K562 (cell line): Measurements from ENCODE around the gene CSNK1D. TPM values are rescaled to one million over a fixed set of nuclear protein-coding genes. Genes with fewer than 3 reads are reported as not detected.
A peak's percentile ranks its signal among the peaks of the same experiment; 100 is the strongest.

Source experiments
- BRD4 ChIP-seq: fragments of 200-600 bp; sonication (generic); IDR thresholded peaks from 2 replicates; pipeline ENCODE4 v1.6.1; 2017; ENCODE audit warnings: inconsistent platforms
- DMBX1 ChIP-seq: fragments of 250-450 bp; sonication (Bioruptor Pico); IDR thresholded peaks from 2 replicates; pipeline ENCODE4 v1.8.0; 2022; ENCODE audit warnings: inconsistent platforms, mild to moderate bottlenecking, moderate library complexity, borderline replicate concordance
- ELF2 ChIP-seq: fragments of 250-450 bp; sonication (Bioruptor Pico); IDR thresholded peaks from 2 replicates; pipeline ENCODE4 v1.5.0; 2021; ENCODE audit warnings: mild to moderate bottlenecking
- HOXB6 ChIP-seq: fragments of 250-450 bp; sonication (Bioruptor Pico); IDR thresholded peaks from 2 replicates; pipeline ENCODE4 v1.5.1; 2022; ENCODE audit warnings: mild to moderate bottlenecking, borderline replicate concordance
- MYBL2 ChIP-seq, 2 experiments: fragments of 450-650 bp in 1 of 2; sonication (generic) in 1 of 2; formaldehyde crosslinking in 1 of 2; IDR thresholded peaks; 2 replicates each; pipeline versions ENCODE4 v1.6.1 to v1.8.1; 2017 to 2022; ENCODE audit warnings: borderline replicate concordance in 1 of 2, inconsistent platforms in 1 of 2, low read depth in 1 of 2, mild to moderate bottlenecking in 1 of 2, missing genetic modification reagents in 1 of 2, moderate library complexity in 1 of 2
- NFE2L1 ChIP-seq: fragments of 450-650 bp; IDR thresholded peaks from 2 replicates; pipeline ENCODE4 v1.6.1; 2016; ENCODE audit warnings: missing genetic modification characterization, low read depth, mild to moderate bottlenecking, missing compliant biosample characterization, moderate library complexity, borderline replicate concordance
- PCBP2 ChIP-seq: fragments of 200-400 bp; formaldehyde crosslinking; IDR thresholded peaks from 2 replicates; pipeline ENCODE4 v1.6.1; 2018; ENCODE audit warnings: low read length, low read depth, mild to moderate bottlenecking, moderate library complexity; ENCODE audit not compliant: poor library complexity, severe bottlenecking
- POU5F1 ChIP-seq: fragments of 150-350 bp; IDR thresholded peaks from 2 replicates; pipeline ENCODE4 v1.6.1; 2014; ENCODE audit warnings: borderline replicate concordance, low read length, low read depth, mild to moderate bottlenecking; ENCODE audit not compliant: partially characterized antibody
- PTRF ChIP-seq: fragments of 450-650 bp; IDR thresholded peaks from 2 replicates; pipeline ENCODE4 v1.6.1; 2016; ENCODE audit warnings: mild to moderate bottlenecking, missing genetic modification characterization, missing compliant biosample characterization
- SMARCC2 ChIP-seq: fragments of 450-650 bp; IDR thresholded peaks from 2 replicates; pipeline ENCODE4 v1.6.1; 2017; ENCODE audit warnings: antibody characterized with exemption, moderate library complexity, mild to moderate bottlenecking, low read depth
- SOX6 ChIP-seq: fragments of 450-650 bp; IDR thresholded peaks from 2 replicates; pipeline ENCODE4 v1.6.1; 2014; ENCODE audit warnings: mild to moderate bottlenecking
- ZNF124 ChIP-seq: sonication (generic); formaldehyde crosslinking; IDR thresholded peaks from 2 replicates; pipeline ENCODE4 v1.8.1; 2022; ENCODE audit warnings: missing genetic modification reagents
- ZNF184 ChIP-seq: sonication (generic); formaldehyde crosslinking; IDR thresholded peaks from 2 replicates; pipeline ENCODE4 v1.5.0; 2020; ENCODE audit warnings: missing genetic modification reagents
- ZNF76 ChIP-seq: fragments of 250-450 bp; sonication (Bioruptor Pico); IDR thresholded peaks from 2 replicates; pipeline ENCODE4 v1.4.0; 2020; ENCODE audit warnings: mild to moderate bottlenecking, moderate library complexity, borderline replicate concordance
- ZSCAN32 ChIP-seq: fragments of 450-650 bp; formaldehyde crosslinking; IDR thresholded peaks from 2 replicates; pipeline ENCODE4 v1.4.0; 2020; ENCODE audit warnings: mild to moderate bottlenecking, moderate library complexity
- polyA plus RNA-seq, 8 experiments: library from polyadenylated mRNA; depleted of rRNA in 4 of 8; stranded (reverse) in 5 of 8; unstranded in 3 of 8; fragments of >200 nt; fragmentation: Nextera tagmentation in 2 of 8; fragmentation: Illumina TruSeq in 1 of 8; extraction: Ambion mirVana in 2 of 8; extraction: Trizol in 1 of 8; gene quantifications; 2 replicates each; pipeline versions ENCODE4 v1.2.1 to v1.2.3, GENCODE V29; 2011 to 2014; ENCODE audit warnings: inconsistent platforms in 1 of 8, missing spikeins in 1 of 8
- total RNA-seq, 7 experiments: library from RNA; depleted of rRNA in 6 of 7; stranded (reverse); fragments of >200 nt in 6 of 7; fragmentation: Illumina TruSeq in 2 of 7; extraction: Trizol in 2 of 7; gene quantifications; 2 replicates each; pipeline versions ENCODE4 v1.2.1 to v1.2.3, GENCODE V29; 2011 to 2021; ENCODE audit warnings: low replicate concordance in 1 of 7
- TF ChIP-seq, protein P1 (sequence below): fragments of 450-650 bp; IDR thresholded peaks from 2 replicates; pipeline ENCODE4 v1.6.1; 2016; ENCODE audit warnings: low read depth, mild to moderate bottlenecking, moderate library complexity
- TF ChIP-seq, protein P2 (sequence below): sonication (generic); formaldehyde crosslinking; IDR thresholded peaks from 2 replicates; pipeline ENCODE4 v1.8.1; 2023; ENCODE audit warnings: mild to moderate bottlenecking, missing genetic modification reagents
- TF ChIP-seq, protein P3 (sequence below): fragments of 250-450 bp; sonication (Bioruptor Pico); IDR thresholded peaks from 2 replicates; pipeline ENCODE4 v1.9.0; 2021; ENCODE audit warnings: mild to moderate bottlenecking
- TF ChIP-seq, protein P4 (sequence below): fragments of 250-450 bp; sonication (Bioruptor Pico); IDR thresholded peaks from 2 replicates; pipeline ENCODE4 v1.5.0; 2020; ENCODE audit warnings: mild to moderate bottlenecking
- TF ChIP-seq, protein P5 (sequence below): fragments of 450-650 bp; formaldehyde crosslinking; conservative IDR thresholded peaks from 2 replicates; pipeline ENCODE4 v1.4.0; 2022; ENCODE audit warnings: mild to moderate bottlenecking, missing genetic modification characterization
- TF ChIP-seq, protein P6 (sequence below): fragments of 250-450 bp; sonication (Bioruptor Pico); IDR thresholded peaks from 2 replicates; pipeline ENCODE4 v1.5.0; 2021

The CSNK1D gene
- total and polyA plus RNA-seq, 9 of the 15 experiments (the other 6 are each of a cell fraction or from before 2014, with no cell fraction given) = 6.5 to 133 (median 41.3) TPM

DNA sequence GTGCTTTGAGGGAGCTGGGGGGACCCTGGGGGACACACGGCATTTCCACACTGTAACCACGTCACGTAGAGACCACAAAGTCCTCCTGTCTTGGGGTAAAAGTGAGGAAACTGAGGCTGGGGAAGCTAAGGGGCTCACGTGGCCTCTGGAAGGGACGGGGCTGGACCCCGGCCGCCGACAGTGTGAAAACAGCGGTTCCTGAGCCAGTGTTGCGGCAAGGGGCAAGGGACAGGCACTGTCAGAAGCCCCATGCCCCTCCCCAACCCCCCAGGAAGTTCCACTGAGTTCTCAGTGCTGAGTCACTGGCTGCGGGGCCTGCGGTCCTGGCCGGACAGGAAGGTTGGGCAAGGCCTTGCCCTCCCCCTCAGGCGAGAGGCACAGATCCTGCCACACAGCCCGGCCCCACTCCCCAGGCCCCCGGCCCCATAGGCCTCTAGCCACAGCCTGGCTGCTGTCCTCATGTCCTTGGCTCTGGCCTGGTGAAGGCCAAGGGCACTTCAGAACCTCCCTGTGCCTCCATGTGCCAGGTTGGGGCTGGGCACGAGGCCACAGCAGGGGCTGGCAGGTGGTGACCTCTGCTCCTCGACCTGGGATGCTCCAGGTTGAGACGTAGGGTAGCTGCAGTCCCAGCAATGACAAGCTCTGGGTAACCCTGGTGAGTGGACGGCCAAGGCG, 55.8 kb downstream of the CSNK1D start (continued):
- TF ChIP-seq DMBX1 (CRISPR knock-in tag) (peak; percentile 75; the same call in 1 of the 2 replicates), PTRF (tag) (no peak), MYBL2 (IDR thresholded peaks at IDR 0.05; ENCODE audit: low read depth) (no peak), MYBL2 (CRISPR knock-in tag; IDR thresholded peaks at IDR 0.05; ENCODE audit: borderline replicate concordance) (no peak), ZNF184 (CRISPR knock-in tag) (no peak), NFE2L1 (tag) (no peak), ZSCAN32 (CRISPR knock-in tag) (no peak), HOXB6 (no peak), ZNF76 (CRISPR knock-in tag) (no peak), POU5F1 (no peak), SOX6 (no peak), ELF2 (CRISPR knock-in tag) (no peak), BRD4 (peak; percentile 14; the same call in 1 of the 2 replicates), ZNF124 (CRISPR knock-in tag) (no peak), SMARCC2 (no peak), PCBP2 (no peak)
- TF ChIP-seq, protein P1, sequence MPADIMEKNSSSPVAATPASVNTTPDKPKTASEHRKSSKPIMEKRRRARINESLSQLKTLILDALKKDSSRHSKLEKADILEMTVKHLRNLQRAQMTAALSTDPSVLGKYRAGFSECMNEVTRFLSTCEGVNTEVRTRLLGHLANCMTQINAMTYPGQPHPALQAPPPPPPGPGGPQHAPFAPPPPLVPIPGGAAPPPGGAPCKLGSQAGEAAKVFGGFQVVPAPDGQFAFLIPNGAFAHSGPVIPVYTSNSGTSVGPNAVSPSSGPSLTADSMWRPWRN = no peak
- TF ChIP-seq, protein P2, sequence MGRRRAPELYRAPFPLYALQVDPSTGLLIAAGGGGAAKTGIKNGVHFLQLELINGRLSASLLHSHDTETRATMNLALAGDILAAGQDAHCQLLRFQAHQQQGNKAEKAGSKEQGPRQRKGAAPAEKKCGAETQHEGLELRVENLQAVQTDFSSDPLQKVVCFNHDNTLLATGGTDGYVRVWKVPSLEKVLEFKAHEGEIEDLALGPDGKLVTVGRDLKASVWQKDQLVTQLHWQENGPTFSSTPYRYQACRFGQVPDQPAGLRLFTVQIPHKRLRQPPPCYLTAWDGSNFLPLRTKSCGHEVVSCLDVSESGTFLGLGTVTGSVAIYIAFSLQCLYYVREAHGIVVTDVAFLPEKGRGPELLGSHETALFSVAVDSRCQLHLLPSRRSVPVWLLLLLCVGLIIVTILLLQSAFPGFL (CRISPR knock-in tag) = no peak
- TF ChIP-seq, protein P3, sequence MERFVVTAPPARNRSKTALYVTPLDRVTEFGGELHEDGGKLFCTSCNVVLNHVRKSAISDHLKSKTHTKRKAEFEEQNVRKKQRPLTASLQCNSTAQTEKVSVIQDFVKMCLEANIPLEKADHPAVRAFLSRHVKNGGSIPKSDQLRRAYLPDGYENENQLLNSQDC (CRISPR knock-in tag) = no peak
- TF ChIP-seq, protein P4, sequence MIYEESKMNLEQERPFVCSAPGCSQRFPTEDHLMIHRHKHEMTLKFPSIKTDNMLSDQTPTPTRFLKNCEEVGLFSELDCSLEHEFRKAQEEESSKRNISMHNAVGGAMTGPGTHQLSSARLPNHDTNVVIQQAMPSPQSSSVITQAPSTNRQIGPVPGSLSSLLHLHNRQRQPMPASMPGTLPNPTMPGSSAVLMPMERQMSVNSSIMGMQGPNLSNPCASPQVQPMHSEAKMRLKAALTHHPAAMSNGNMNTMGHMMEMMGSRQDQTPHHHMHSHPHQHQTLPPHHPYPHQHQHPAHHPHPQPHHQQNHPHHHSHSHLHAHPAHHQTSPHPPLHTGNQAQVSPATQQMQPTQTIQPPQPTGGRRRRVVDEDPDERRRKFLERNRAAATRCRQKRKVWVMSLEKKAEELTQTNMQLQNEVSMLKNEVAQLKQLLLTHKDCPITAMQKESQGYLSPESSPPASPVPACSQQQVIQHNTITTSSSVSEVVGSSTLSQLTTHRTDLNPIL (CRISPR knock-in tag) = no peak
- TF ChIP-seq, protein P5, sequence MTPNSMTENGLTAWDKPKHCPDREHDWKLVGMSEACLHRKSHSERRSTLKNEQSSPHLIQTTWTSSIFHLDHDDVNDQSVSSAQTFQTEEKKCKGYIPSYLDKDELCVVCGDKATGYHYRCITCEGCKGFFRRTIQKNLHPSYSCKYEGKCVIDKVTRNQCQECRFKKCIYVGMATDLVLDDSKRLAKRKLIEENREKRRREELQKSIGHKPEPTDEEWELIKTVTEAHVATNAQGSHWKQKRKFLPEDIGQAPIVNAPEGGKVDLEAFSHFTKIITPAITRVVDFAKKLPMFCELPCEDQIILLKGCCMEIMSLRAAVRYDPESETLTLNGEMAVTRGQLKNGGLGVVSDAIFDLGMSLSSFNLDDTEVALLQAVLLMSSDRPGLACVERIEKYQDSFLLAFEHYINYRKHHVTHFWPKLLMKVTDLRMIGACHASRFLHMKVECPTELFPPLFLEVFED (CRISPR knock-in tag) = no peak
- TF ChIP-seq, protein P6, sequence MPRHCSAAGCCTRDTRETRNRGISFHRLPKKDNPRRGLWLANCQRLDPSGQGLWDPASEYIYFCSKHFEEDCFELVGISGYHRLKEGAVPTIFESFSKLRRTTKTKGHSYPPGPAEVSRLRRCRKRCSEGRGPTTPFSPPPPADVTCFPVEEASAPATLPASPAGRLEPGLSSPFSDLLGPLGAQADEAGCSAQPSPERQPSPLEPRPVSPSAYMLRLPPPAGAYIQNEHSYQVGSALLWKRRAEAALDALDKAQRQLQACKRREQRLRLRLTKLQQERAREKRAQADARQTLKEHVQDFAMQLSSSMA (CRISPR knock-in tag) = no peak
